DND-41 (cell line): Measurements from ENCODE around the gene ADGRG4.

Experiments used
- ATAC-seq: fragments of 200-7000 bp; cut with Tn5 transposase; 3 replicates; pipeline ENCODE4 v1.9.1; 2021; ENCODE audit warnings: low read depth; ENCODE audit not compliant: insufficient read depth
- DNase-seq: peaks from one replicate; pipeline ENCODE4 v3.0.0-alpha.2; 2020
- H2AFZ ChIP-seq: 2 replicates; pipeline ENCODE4 v1.6.0; 2012; ENCODE audit warnings: low read depth, low read length
- H3K27ac ChIP-seq: 2 replicates; pipeline ENCODE4 v1.5.1; 2012; ENCODE audit warnings: low read length, inconsistent platforms
- H3K27me3 ChIP-seq: fragments of 200-600 bp; sonication (generic); 2 replicates; pipeline ENCODE4 v1.6.0; 2012; ENCODE audit warnings: low read length, mild to moderate bottlenecking, inconsistent platforms; ENCODE audit not compliant: insufficient read depth, poor library complexity
- H3K36me3 ChIP-seq: 2 replicates; pipeline ENCODE4 v1.5.1; 2012; ENCODE audit warnings: low read length, inconsistent platforms; ENCODE audit not compliant: insufficient read depth
- H3K4me1 ChIP-seq: 2 replicates; pipeline ENCODE4 v1.5.1; 2012; ENCODE audit warnings: mild to moderate bottlenecking, low read length; ENCODE audit not compliant: insufficient read depth
- H3K4me2 ChIP-seq: 2 replicates; pipeline ENCODE4 v1.6.0; 2012; ENCODE audit warnings: mild to moderate bottlenecking, moderate library complexity, low read length, inconsistent platforms; ENCODE audit not compliant: insufficient read depth
- H3K4me3 ChIP-seq, 2 experiments: fragments of 200-600 bp in 1 of 2; shearing (Covaris generic) in 1 of 2; 2 replicates each; pipeline ENCODE4 v1.5.1; 2012 to 2016; ENCODE audit warnings: inconsistent platforms in 2 of 2, low read length in 2 of 2, mild to moderate bottlenecking in 2 of 2, low read depth in 1 of 2, moderate library complexity in 1 of 2
- H3K79me2 ChIP-seq: 2 replicates; pipeline ENCODE4 v1.6.0; 2012; ENCODE audit warnings: low read length, inconsistent platforms; ENCODE audit not compliant: insufficient read depth
- H3K9ac ChIP-seq: 2 replicates; pipeline ENCODE4 v1.6.0; 2012; ENCODE audit warnings: low read depth, mild to moderate bottlenecking, inconsistent platforms, low read length, moderate library complexity
- H3K9me3 ChIP-seq: 2 replicates; pipeline ENCODE4 v1.5.1; 2012; ENCODE audit warnings: low read length, moderate library complexity, mild to moderate bottlenecking, inconsistent platforms; ENCODE audit not compliant: insufficient read depth, severe bottlenecking
- H4K20me1 ChIP-seq: 2 replicates; pipeline ENCODE4 v1.6.0; 2012; ENCODE audit warnings: low read length; ENCODE audit not compliant: insufficient read depth
- EZH2 ChIP-seq: IDR thresholded peaks from 3 replicates; pipeline ENCODE4 v1.6.1; 2012; ENCODE audit warnings: borderline replicate concordance, low read depth, mild to moderate bottlenecking, moderate library complexity, low read length, inconsistent platforms; ENCODE audit not compliant: severe bottlenecking
- TF ChIP-seq, protein P1 (sequence below): IDR thresholded peaks from 2 replicates; pipeline ENCODE4 v1.5.1; 2012; ENCODE audit warnings: borderline replicate concordance, low read length, moderate library complexity, mild to moderate bottlenecking; ENCODE audit not compliant: poor library complexity, severe bottlenecking; ENCODE audit errors: extremely low read depth

The ADGRG4 gene

DNA sequence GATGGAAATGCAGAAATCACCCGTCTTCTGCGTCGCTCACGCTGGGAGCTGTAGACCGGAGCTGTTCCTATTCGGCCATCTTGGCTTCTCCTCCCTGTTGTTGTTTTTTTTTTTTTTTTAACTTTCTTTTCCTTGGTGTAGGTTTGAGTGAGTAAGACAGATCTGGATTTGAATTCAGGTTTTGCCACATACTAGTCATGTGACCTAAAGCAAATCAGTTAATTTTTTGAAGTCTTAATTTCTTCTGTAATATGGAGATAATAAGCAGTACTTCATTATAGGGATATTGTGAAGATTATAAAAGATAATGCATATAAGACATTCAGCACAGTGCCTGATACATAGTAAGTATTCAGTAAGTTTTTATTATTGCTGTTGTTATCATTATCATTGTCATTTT, 145.4 kb downstream of the ADGRG4 start:
- TF ChIP-seq, protein P1, sequence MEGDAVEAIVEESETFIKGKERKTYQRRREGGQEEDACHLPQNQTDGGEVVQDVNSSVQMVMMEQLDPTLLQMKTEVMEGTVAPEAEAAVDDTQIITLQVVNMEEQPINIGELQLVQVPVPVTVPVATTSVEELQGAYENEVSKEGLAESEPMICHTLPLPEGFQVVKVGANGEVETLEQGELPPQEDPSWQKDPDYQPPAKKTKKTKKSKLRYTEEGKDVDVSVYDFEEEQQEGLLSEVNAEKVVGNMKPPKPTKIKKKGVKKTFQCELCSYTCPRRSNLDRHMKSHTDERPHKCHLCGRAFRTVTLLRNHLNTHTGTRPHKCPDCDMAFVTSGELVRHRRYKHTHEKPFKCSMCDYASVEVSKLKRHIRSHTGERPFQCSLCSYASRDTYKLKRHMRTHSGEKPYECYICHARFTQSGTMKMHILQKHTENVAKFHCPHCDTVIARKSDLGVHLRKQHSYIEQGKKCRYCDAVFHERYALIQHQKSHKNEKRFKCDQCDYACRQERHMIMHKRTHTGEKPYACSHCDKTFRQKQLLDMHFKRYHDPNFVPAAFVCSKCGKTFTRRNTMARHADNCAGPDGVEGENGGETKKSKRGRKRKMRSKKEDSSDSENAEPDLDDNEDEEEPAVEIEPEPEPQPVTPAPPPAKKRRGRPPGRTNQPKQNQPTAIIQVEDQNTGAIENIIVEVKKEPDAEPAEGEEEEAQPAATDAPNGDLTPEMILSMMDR, result no peak
- TF ChIP-seq EZH2, result no peak
- Histone ChIP-seq H3K4me3 (no peak overlapping the region), H3K9me3 (no peaks in the 10 kb centered on the region), H3K36me3 (no peaks in the 10 kb centered on the region), H2AFZ (no peak overlapping the region), H3K27me3 (no peaks in the 10 kb centered on the region), H3K27ac (no peak overlapping the region), H3K4me2 (no peak overlapping the region), H3K4me1 (no peaks in the 10 kb centered on the region), H4K20me1 (no peaks in the 10 kb centered on the region), H3K79me2 (no peaks in the 10 kb centered on the region), H3K9ac (no peak overlapping the region)
- DNase-seq (no peak), ATAC-seq (no peak)

- no peak for ATAC-seq
- no peak overlapping the region for H3K4me3 ChIP-seq
- H3K4me2 ChIP-seq, result no peak overlapping the region
Measured at GRCh38 chrX:136447308-136447707, 146.5 kb downstream of the ADGRG4 start.

DNA sequence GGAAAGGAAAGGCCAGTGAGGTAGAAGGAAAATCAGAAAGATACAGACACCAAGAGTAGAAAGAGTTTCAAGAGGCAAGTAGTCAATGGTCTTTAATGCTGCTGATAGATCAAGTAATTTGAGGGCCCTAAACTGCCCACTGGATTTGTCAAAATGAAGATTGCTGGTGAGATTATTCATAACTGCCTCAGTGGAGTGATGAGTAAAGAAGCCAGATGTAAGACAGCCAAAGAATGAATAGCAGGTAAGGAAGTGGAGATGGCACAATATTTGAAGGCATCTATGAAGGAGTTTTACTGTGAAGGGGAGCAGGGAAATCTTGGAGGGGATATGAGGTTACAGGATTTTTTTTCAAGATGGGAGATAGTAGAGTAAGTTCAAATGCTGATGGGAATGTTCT, 147.2 kb downstream of the ADGRG4 start:
- TF ChIP-seq, protein P1, result no peak
- TF ChIP-seq EZH2, result no peak
- H3K36me3 ChIP-seq, result no peaks in the 10 kb centered on the region
- no peaks in the 10 kb centered on the region for H3K9me3 ChIP-seq
- H3K27ac ChIP-seq, result no peak overlapping the region
- no peaks in the 10 kb centered on the region for H3K27me3 ChIP-seq
- H4K20me1 ChIP-seq, result no peaks in the 10 kb centered on the region
- H3K79me2 ChIP-seq, result no peaks in the 10 kb centered on the region
- H2AFZ ChIP-seq, result no peak overlapping the region
- no peaks in the 10 kb centered on the region for H3K4me1 ChIP-seq
- no peak for ATAC-seq
- H3K9ac ChIP-seq, result no peak overlapping the region
- no peak overlapping the region for H3K4me3 ChIP-seq
- no peak for DNase-seq
- H3K4me2 ChIP-seq, result no peak overlapping the region

More at GRCh38 chrX:136447308-136447707, 146.5 kb downstream of the ADGRG4 start:
- Histone ChIP-seq H3K79me2 (no peaks in the 10 kb centered on the region), H3K36me3 (no peaks in the 10 kb centered on the region), H3K4me1 (no peaks in the 10 kb centered on the region), H3K27me3 (no peaks in the 10 kb centered on the region), H4K20me1 (no peaks in the 10 kb centered on the region), H3K9me3 (no peaks in the 10 kb centered on the region), H2AFZ (no peak overlapping the region), H3K27ac (no peak overlapping the region), H3K9ac (no peak overlapping the region)
- TF ChIP-seq, protein P1, result no peak
- TF ChIP-seq EZH2, result no peak
- no peak for DNase-seq
